ENCODE measurements around the gene SMU1.

The SMU1 gene

DNA sequence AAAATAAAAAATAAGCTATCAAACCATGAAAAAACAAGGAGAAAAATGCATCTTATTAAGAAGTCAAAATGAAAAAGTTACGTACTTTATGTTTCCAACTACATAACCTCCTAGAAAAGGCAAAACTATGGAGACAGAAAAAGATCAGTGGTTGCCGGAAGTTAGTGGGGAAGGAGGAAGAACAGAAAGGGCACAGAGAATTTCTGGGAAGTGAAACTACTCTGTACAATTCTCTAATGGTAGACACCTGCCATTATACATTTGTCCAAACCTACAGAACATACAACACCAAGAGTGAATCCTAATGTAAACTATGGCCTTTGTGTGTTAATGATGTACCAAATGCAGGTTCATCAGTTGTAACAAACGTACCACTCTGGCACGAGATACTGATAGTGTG, 25.3 kb downstream of the SMU1 start (continued):
- TF ChIP-seq RARB (CRISPR knock-in tag; IDR thresholded peaks at IDR 0.05) (no peak), ZNF8 (CRISPR knock-in tag; IDR thresholded peaks at IDR 0.05) (no peak)

DNA sequence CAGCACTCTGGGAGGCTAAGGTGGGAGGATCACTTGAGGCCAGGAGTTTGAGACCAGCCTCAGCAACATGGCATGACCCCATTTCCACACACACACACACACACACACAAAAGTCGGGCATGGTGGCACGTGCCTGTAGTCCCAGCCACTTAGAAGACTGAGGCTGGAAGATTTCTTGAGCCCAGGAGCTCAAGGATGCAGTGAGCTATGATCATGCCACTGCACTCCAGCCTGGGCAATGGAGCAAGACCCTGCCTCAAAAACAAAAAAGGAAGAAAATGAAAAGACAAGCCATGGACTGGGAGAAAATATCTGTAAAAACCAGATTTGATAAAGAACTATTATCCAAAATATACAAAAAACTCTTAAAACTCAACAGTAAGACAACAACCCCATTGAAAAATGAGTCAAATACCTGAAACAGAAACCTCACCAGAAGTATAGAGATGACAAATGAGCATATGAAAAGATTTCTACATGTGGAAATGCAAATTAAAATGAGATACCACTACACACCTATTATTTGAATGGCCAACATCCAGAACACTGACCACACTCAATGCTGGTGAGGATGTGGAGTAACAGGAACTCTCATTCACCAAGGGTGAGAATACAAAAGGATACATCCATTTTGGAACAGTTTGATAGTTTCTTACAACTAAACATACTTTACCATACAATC, 26.7 kb downstream of the SMU1 start:
- TF ChIP-seq RARB (CRISPR knock-in tag; IDR thresholded peaks at IDR 0.05) (no peak), ZFP30 (CRISPR knock-in tag; IDR thresholded peaks at IDR 0.05) (no peak), ARNTL (CRISPR knock-in tag; IDR thresholded peaks at IDR 0.05; ENCODE audit: borderline replicate concordance, low read depth) (no peak), TCF4 (CRISPR knock-in tag; IDR thresholded peaks at IDR 0.05; ENCODE audit: borderline replicate concordance) (no peak), BACH2 (CRISPR knock-in tag; IDR thresholded peaks at IDR 0.05; ENCODE audit: borderline replicate concordance) (no peak), ZFP3 (CRISPR knock-in tag; IDR thresholded peaks at IDR 0.05) (no peak), ZNF565 (CRISPR knock-in tag; conservative IDR thresholded peaks at IDR 0.05; ENCODE audit: low read depth) (no peak), SNAI2 (CRISPR knock-in tag; IDR thresholded peaks at IDR 0.05) (no peak), PPARA (CRISPR knock-in tag; IDR thresholded peaks at IDR 0.05; ENCODE audit: borderline replicate concordance) (no peak), GLIS3 (CRISPR knock-in tag; IDR thresholded peaks at IDR 0.05) (no peak), OSR1 (CRISPR knock-in tag; IDR thresholded peaks at IDR 0.05) (no peak), ZC3H10 (CRISPR knock-in tag; IDR thresholded peaks at IDR 0.05) (no peak), ISL1 (CRISPR knock-in tag; IDR thresholded peaks at IDR 0.05) (no peak), ZNF70 (CRISPR knock-in tag; IDR thresholded peaks at IDR 0.05) (no peak), CSDC2 (CRISPR knock-in tag; IDR thresholded peaks at IDR 0.05) (no peak)
- TF ChIP-seq, protein P1, sequence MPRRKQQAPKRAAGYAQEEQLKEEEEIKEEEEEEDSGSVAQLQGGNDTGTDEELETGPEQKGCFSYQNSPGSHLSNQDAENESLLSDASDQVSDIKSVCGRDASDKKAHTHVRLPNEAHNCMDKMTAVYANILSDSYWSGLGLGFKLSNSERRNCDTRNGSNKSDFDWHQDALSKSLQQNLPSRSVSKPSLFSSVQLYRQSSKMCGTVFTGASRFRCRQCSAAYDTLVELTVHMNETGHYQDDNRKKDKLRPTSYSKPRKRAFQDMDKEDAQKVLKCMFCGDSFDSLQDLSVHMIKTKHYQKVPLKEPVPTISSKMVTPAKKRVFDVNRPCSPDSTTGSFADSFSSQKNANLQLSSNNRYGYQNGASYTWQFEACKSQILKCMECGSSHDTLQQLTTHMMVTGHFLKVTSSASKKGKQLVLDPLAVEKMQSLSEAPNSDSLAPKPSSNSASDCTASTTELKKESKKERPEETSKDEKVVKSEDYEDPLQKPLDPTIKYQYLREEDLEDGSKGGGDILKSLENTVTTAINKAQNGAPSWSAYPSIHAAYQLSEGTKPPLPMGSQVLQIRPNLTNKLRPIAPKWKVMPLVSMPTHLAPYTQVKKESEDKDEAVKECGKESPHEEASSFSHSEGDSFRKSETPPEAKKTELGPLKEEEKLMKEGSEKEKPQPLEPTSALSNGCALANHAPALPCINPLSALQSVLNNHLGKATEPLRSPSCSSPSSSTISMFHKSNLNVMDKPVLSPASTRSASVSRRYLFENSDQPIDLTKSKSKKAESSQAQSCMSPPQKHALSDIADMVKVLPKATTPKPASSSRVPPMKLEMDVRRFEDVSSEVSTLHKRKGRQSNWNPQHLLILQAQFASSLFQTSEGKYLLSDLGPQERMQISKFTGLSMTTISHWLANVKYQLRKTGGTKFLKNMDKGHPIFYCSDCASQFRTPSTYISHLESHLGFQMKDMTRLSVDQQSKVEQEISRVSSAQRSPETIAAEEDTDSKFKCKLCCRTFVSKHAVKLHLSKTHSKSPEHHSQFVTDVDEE (CRISPR knock-in tag; IDR thresholded peaks at IDR 0.05) = no peak
- TF ChIP-seq, protein P2, sequence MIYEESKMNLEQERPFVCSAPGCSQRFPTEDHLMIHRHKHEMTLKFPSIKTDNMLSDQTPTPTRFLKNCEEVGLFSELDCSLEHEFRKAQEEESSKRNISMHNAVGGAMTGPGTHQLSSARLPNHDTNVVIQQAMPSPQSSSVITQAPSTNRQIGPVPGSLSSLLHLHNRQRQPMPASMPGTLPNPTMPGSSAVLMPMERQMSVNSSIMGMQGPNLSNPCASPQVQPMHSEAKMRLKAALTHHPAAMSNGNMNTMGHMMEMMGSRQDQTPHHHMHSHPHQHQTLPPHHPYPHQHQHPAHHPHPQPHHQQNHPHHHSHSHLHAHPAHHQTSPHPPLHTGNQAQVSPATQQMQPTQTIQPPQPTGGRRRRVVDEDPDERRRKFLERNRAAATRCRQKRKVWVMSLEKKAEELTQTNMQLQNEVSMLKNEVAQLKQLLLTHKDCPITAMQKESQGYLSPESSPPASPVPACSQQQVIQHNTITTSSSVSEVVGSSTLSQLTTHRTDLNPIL (CRISPR knock-in tag; IDR thresholded peaks at IDR 0.05; ENCODE audit: low read depth) = no peak
- TF ChIP-seq, protein P3, sequence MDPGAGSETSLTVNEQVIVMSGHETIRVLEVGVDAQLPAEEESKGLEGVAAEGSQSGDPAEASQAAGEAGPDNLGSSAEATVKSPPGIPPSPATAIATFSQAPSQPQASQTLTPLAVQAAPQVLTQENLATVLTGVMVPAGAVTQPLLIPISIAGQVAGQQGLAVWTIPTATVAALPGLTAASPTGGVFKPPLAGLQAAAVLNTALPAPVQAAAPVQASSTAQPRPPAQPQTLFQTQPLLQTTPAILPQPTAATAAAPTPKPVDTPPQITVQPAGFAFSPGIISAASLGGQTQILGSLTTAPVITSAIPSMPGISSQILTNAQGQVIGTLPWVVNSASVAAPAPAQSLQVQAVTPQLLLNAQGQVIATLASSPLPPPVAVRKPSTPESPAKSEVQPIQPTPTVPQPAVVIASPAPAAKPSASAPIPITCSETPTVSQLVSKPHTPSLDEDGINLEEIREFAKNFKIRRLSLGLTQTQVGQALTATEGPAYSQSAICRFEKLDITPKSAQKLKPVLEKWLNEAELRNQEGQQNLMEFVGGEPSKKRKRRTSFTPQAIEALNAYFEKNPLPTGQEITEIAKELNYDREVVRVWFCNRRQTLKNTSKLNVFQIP (CRISPR knock-in tag; IDR thresholded peaks at IDR 0.05; ENCODE audit: borderline replicate concordance, low read depth) = no peak
- TF ChIP-seq, protein P4, sequence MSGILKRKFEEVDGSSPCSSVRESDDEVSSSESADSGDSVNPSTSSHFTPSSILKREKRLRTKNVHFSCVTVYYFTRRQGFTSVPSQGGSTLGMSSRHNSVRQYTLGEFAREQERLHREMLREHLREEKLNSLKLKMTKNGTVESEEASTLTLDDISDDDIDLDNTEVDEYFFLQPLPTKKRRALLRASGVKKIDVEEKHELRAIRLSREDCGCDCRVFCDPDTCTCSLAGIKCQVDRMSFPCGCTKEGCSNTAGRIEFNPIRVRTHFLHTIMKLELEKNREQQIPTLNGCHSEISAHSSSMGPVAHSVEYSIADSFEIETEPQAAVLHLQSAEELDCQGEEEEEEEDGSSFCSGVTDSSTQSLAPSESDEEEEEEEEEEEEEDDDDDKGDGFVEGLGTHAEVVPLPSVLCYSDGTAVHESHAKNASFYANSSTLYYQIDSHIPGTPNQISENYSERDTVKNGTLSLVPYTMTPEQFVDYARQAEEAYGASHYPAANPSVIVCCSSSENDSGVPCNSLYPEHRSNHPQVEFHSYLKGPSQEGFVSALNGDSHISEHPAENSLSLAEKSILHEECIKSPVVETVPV (CRISPR knock-in tag; IDR thresholded peaks at IDR 0.05) = no peak
- no peak for ATAC-seq

DNA sequence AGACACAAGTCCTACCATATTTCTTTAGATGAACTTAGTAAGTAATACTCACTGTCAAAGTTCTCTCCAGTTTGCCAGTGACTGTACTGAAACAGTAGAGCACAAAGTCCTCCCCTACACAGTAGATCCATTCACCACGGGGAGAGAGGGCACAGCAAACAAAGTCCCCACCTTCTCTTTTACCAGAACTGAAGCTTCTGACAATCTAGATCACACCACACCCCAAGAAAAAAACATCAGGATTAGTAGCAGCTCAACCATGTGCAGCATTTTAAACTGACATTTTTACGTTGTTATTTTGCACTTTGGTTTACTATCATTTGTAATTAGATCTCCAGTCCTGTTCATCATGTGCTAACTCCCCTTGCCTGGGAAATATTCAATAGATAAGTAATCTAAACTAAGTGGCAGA, 28.4 kb downstream of the SMU1 start:
- no peak for ATAC-seq
- TF ChIP-seq ZNF70 (CRISPR knock-in tag; IDR thresholded peaks at IDR 0.05) (no peak), SNAI2 (CRISPR knock-in tag; IDR thresholded peaks at IDR 0.05) (no peak), RARB (CRISPR knock-in tag; IDR thresholded peaks at IDR 0.05) (no peak), ISL1 (CRISPR knock-in tag; IDR thresholded peaks at IDR 0.05) (no peak), ZNF565 (CRISPR knock-in tag; conservative IDR thresholded peaks at IDR 0.05; ENCODE audit: low read depth) (no peak), ZC3H10 (CRISPR knock-in tag; IDR thresholded peaks at IDR 0.05) (no peak), TOX (CRISPR knock-in tag; IDR thresholded peaks at IDR 0.05; ENCODE audit: borderline replicate concordance) (no peak), ZFP3 (CRISPR knock-in tag; IDR thresholded peaks at IDR 0.05) (no peak)
- TF ChIP-seq, protein P3 (CRISPR knock-in tag; IDR thresholded peaks at IDR 0.05; ENCODE audit: borderline replicate concordance, low read depth) = no peak
- TF ChIP-seq, protein P5, sequence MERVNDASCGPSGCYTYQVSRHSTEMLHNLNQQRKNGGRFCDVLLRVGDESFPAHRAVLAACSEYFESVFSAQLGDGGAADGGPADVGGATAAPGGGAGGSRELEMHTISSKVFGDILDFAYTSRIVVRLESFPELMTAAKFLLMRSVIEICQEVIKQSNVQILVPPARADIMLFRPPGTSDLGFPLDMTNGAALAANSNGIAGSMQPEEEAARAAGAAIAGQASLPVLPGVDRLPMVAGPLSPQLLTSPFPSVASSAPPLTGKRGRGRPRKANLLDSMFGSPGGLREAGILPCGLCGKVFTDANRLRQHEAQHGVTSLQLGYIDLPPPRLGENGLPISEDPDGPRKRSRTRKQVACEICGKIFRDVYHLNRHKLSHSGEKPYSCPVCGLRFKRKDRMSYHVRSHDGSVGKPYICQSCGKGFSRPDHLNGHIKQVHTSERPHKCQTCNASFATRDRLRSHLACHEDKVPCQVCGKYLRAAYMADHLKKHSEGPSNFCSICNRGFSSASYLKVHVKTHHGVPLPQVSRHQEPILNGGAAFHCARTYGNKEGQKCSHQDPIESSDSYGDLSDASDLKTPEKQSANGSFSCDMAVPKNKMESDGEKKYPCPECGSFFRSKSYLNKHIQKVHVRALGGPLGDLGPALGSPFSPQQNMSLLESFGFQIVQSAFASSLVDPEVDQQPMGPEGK (CRISPR knock-in tag; IDR thresholded peaks at IDR 0.05; ENCODE audit: borderline replicate concordance) = no peak
